H1 (cell line): ENCODE measurements around the gene GPRIN1. TPM values are rescaled to one million over a fixed set of nuclear protein-coding genes. Genes with fewer than 3 reads are reported as not detected.

ENCODE experiments used
- CTCF ChIA-PET: fragments of 300-600 bp; sonication (Branson Sonifier 250); formaldehyde crosslinking; loops from one replicate; lab custom pipeline; 2021; ENCODE audit not compliant: partially characterized antibody; lab: Charles Lee
- POLR2A ChIA-PET: fragments of 300-600 bp; sonication (Branson Sonifier 250); formaldehyde crosslinking; loops from one replicate; lab custom pipeline; 2021; ENCODE audit warnings: inconsistent platforms; ENCODE audit not compliant: partially characterized antibody; lab: Charles Lee
- DNase-seq, 2 experiments: peaks; one replicate each; pipeline versions ENCODE4 v3.0.0 to v3.0.0-alpha.2; 2010 to 2022; ENCODE audit warnings: low spot score in 2 of 2, low read depth in 1 of 2, mixed read lengths in 1 of 2
- FAIRE-seq: peaks from 2 replicates; lab custom pipeline; 2011; peaks lifted over from hg19 to GRCh38; lab: Jason Lieb, UNC
- H2AFZ ChIP-seq: 2 replicates; pipeline ENCODE4 v1.8.1; 2012; ENCODE audit warnings: low read length, inconsistent platforms
- H2AK5ac ChIP-seq: 2 replicates; pipeline ENCODE4 v1.6.1; 2013; ENCODE audit warnings: low read depth, low read length
- H2BK120ac ChIP-seq: replicated peaks from 2 replicates; pipeline ENCODE3; 2013; ENCODE audit warnings: low read depth, low read length, inconsistent platforms
- H2BK12ac ChIP-seq: 2 replicates; pipeline ENCODE4 v1.6.1; 2013; ENCODE audit warnings: low read depth, low read length
- H2BK15ac ChIP-seq: 2 replicates; pipeline ENCODE4 v1.6.1; 2013; ENCODE audit warnings: low read length
- H2BK20ac ChIP-seq: 2 replicates; pipeline ENCODE4 v1.6.1; 2013; ENCODE audit warnings: low read length
- H2BK5ac ChIP-seq: 2 replicates; pipeline ENCODE4 v1.6.1; 2013; ENCODE audit warnings: low read depth, low read length
- H3K14ac ChIP-seq: 2 replicates; pipeline ENCODE4 v1.6.1; 2013; ENCODE audit warnings: inconsistent platforms; ENCODE audit not compliant: insufficient read length
- H3K18ac ChIP-seq: 2 replicates; pipeline ENCODE4 v1.6.1; 2013; ENCODE audit warnings: low read length; ENCODE audit errors: extremely low read depth
- H3K23ac ChIP-seq: 2 replicates; pipeline ENCODE4 v1.6.1; 2013; ENCODE audit warnings: inconsistent platforms; ENCODE audit not compliant: insufficient read length
- H3K23me2 ChIP-seq: 2 replicates; pipeline ENCODE4 v1.6.1; 2013; ENCODE audit warnings: low read depth, low read length
- H3K27ac ChIP-seq: 2 replicates; pipeline ENCODE4 v1.6.1; 2011; ENCODE audit warnings: low read depth, low read length, inconsistent platforms
- H3K27me3 ChIP-seq, 4 experiments: replicated peaks in 1 of 4; 1 replicate in 1 of 4; 2 replicates in 3 of 4; pipeline versions ENCODE4 v1.6.1 to v1.8.1; 2011 to 2013; ENCODE audit warnings: low read length in 3 of 4, mild to moderate bottlenecking in 3 of 4, inconsistent platforms in 2 of 4, mixed read lengths in 2 of 4, moderate library complexity in 1 of 4; ENCODE audit not compliant: control insufficient read depth in 3 of 4, insufficient read depth in 3 of 4; ENCODE audit errors: extremely low read depth in 1 of 4
- H3K36me3 ChIP-seq, 4 experiments: 2 replicates each; pipeline versions ENCODE4 v1.6.1 to v1.8.1; 2011 to 2013; ENCODE audit warnings: mild to moderate bottlenecking in 4 of 4, low read length in 3 of 4, moderate library complexity in 2 of 4, control low read depth in 1 of 4, inconsistent platforms in 1 of 4; ENCODE audit not compliant: insufficient read depth in 4 of 4, control insufficient read depth in 2 of 4
- H3K4ac ChIP-seq: replicated peaks from 2 replicates; pipeline ENCODE3; 2013; ENCODE audit warnings: low read length, low read depth, mixed read lengths, inconsistent platforms; ENCODE audit not compliant: insufficient read length
- H3K4me1 ChIP-seq, 4 experiments: replicated peaks in 1 of 4; 1 replicate in 1 of 4; 2 replicates in 3 of 4; pipeline versions ENCODE4 v1.6.1 to v1.8.1; 2011 to 2013; ENCODE audit warnings: low read length in 3 of 4, inconsistent platforms in 2 of 4, mixed read lengths in 1 of 4; ENCODE audit not compliant: insufficient read depth in 4 of 4, control insufficient read depth in 3 of 4
- H3K4me2 ChIP-seq, 2 experiments: 2 replicates each; pipeline versions ENCODE4 v1.6.1 to v1.8.1; 2011 to 2013; ENCODE audit warnings: low read depth in 2 of 2, low read length in 2 of 2, control low read depth in 1 of 2, inconsistent platforms in 1 of 2, mild to moderate bottlenecking in 1 of 2; ENCODE audit not compliant: insufficient read depth in 1 of 2
- H3K4me3 ChIP-seq, 4 experiments: fragments of 200-600, 300-600 bp in 1 of 4; sonication (generic), shearing (Covaris generic), sonication (Bioruptor Twin) in 1 of 4; 2 replicates each; pipeline versions ENCODE4 v1.5.1 to v1.8.1; 2011 to 2016; ENCODE audit warnings: low read length in 4 of 4, low read depth in 3 of 4, control low read depth in 2 of 4, inconsistent platforms in 2 of 4, mild to moderate bottlenecking in 2 of 4, mixed read lengths in 1 of 4, moderate library complexity in 1 of 4; ENCODE audit not compliant: insufficient read depth in 2 of 4; ENCODE audit errors: extremely low read depth in 1 of 4
- H3K56ac ChIP-seq: replicated peaks from 2 replicates; pipeline ENCODE3; 2013; ENCODE audit warnings: low read depth, mild to moderate bottlenecking, mixed read lengths, low read length, inconsistent platforms; ENCODE audit not compliant: insufficient read length
- H3K79me1 ChIP-seq: 2 replicates; pipeline ENCODE4 v1.6.1; 2013; ENCODE audit warnings: low read depth, low read length, control low read depth
- H3K79me2 ChIP-seq, 2 experiments: 2 replicates each; pipeline versions ENCODE4 v1.6.1 to v1.8.1; 2012 to 2013; ENCODE audit warnings: low read length in 2 of 2, mild to moderate bottlenecking in 2 of 2, inconsistent platforms in 1 of 2; ENCODE audit not compliant: insufficient read depth in 2 of 2, control insufficient read depth in 1 of 2
- H3K9ac ChIP-seq, 4 experiments: replicated peaks in 1 of 4; 1 replicate in 1 of 4; 2 replicates in 3 of 4; pipeline versions ENCODE4 v1.6.1 to v1.8.1; 2011 to 2013; ENCODE audit warnings: low read depth in 3 of 4, low read length in 3 of 4, control low read depth in 2 of 4, mild to moderate bottlenecking in 2 of 4, moderate library complexity in 2 of 4, inconsistent platforms in 1 of 4; ENCODE audit errors: extremely low read depth in 1 of 4
- H3K9me3 ChIP-seq, 2 experiments: 2 replicates each; pipeline versions ENCODE4 v1.6.1 to v1.8.1; 2012 to 2013; ENCODE audit warnings: mild to moderate bottlenecking in 2 of 2, moderate library complexity in 2 of 2, control low read depth in 1 of 2, inconsistent platforms in 1 of 2, low read depth in 1 of 2, low read length in 1 of 2, mixed read lengths in 1 of 2; ENCODE audit not compliant: insufficient read depth in 2 of 2
- H4K20me1 ChIP-seq, 2 experiments: replicated peaks in 1 of 2; 2 replicates each; pipeline versions ENCODE3 to v1.8.1; 2011 to 2013; ENCODE audit warnings: inconsistent platforms in 2 of 2, low read length in 2 of 2, mild to moderate bottlenecking in 1 of 2; ENCODE audit not compliant: insufficient read depth in 2 of 2, control insufficient read depth in 1 of 2
- H4K5ac ChIP-seq: 2 replicates; pipeline ENCODE4 v1.6.1; 2013; ENCODE audit warnings: low read length, low read depth, mixed read lengths, inconsistent platforms; ENCODE audit not compliant: insufficient read length
- H4K8ac ChIP-seq: 2 replicates; pipeline ENCODE4 v1.8.0; 2013; ENCODE audit warnings: mild to moderate bottlenecking, moderate library complexity, low read length, inconsistent platforms; ENCODE audit not compliant: insufficient read depth; ENCODE audit errors: extremely low read depth
- H4K91ac ChIP-seq: replicated peaks from 2 replicates; pipeline ENCODE3; 2013; ENCODE audit warnings: low read length, mixed read lengths, inconsistent platforms; ENCODE audit not compliant: insufficient read length
- CBX5 ChIP-seq: fragments of 300-800, 300-1000 bp; sonication (generic); IDR thresholded peaks from 2 replicates; pipeline ENCODE4 v1.7.1; 2016; ENCODE audit warnings: antibody characterized with exemption, low read length, low read depth
- CTBP2 ChIP-seq: IDR thresholded peaks from 2 replicates; pipeline ENCODE4 v1.7.0; 2011; ENCODE audit warnings: borderline replicate concordance, mild to moderate bottlenecking, moderate library complexity, mixed read lengths, low read length; ENCODE audit not compliant: insufficient read depth, insufficient read length
- GABPA ChIP-seq: IDR thresholded peaks from 2 replicates; pipeline ENCODE4 v1.6.1; 2011; ENCODE audit warnings: mild to moderate bottlenecking, low read length, moderate library complexity, borderline replicate concordance; ENCODE audit not compliant: insufficient read depth
- HDAC2 ChIP-seq, 2 experiments: fragments of 300-600 bp in 1 of 2; sonication (generic) in 1 of 2; IDR thresholded peaks; 2 replicates each; pipeline ENCODE4 v1.6.1; 2011 to 2012; ENCODE audit warnings: low read depth in 2 of 2, low read length in 2 of 2, mild to moderate bottlenecking in 2 of 2, moderate library complexity in 2 of 2, borderline replicate concordance in 1 of 2, inconsistent platforms in 1 of 2
- KDM5A ChIP-seq: fragments of 200-600 bp; IDR thresholded peaks from 2 replicates; pipeline ENCODE4 v1.7.1; 2012; ENCODE audit warnings: mild to moderate bottlenecking, low read length, inconsistent platforms, mixed read lengths
- POU5F1 ChIP-seq: IDR thresholded peaks from 2 replicates; pipeline ENCODE4 v1.6.1; 2011; ENCODE audit warnings: low read depth, mild to moderate bottlenecking, low read length, moderate library complexity
- RAD21 ChIP-seq, 2 experiments: IDR thresholded peaks in 1 of 2; conservative IDR thresholded peaks in 1 of 2; 2 replicates each; pipeline ENCODE4 v1.6.1; 2011; ENCODE audit warnings: low read depth in 2 of 2, low read length in 2 of 2, improper control_type of control experiment in 1 of 2, inconsistent platforms in 1 of 2, mild to moderate bottlenecking in 1 of 2, moderate library complexity in 1 of 2
- SIX5 ChIP-seq: IDR thresholded peaks from 2 replicates; pipeline ENCODE4 v1.6.1; 2011; ENCODE audit warnings: mild to moderate bottlenecking, low read depth, low read length
- TBP ChIP-seq: IDR thresholded peaks from 2 replicates; pipeline ENCODE4 v1.6.1; 2011; ENCODE audit warnings: low read depth, low read length, improper control_type of control experiment
- WGBS, 2 experiments: shearing (Covaris generic) in 1 of 2; methylation state at CpG; one replicate each; pipeline versions ENCODE4 v1.1.6 to v1.1.7; 2013 to 2015; ENCODE audit warnings: low lambda C conversion rate in 2 of 2, mixed read lengths in 2 of 2, inconsistent platforms in 1 of 2, low coverage in 1 of 2, missing lambda C conversion rate in 1 of 2; ENCODE audit not compliant: insufficient replicate concordance in 2 of 2, insufficient coverage in 1 of 2, insufficient read length in 1 of 2; ENCODE audit errors: extremely low coverage in 1 of 2, missing lambda C conversion rate in 1 of 2; 5-methylcytosine and 5-hydroxymethylcytosine counted together
- polyA plus RNA-seq, 7 experiments: library from polyadenylated mRNA; depleted of rRNA in 3 of 7; stranded (reverse) in 5 of 7; unstranded in 2 of 7; fragments of >200 nt in 5 of 7; fragments of 200-250 nt in 2 of 7; gene quantifications; 1 replicate in 5 of 7; 2 replicates in 1 of 7; 4 replicates in 1 of 7; pipeline versions ENCODE4 v1.2.1 to v1.2.3, GENCODE V29; 2011 to 2013; ENCODE audit warnings: missing spikeins in 2 of 7, mixed read lengths in 2 of 7
- total RNA-seq: library from RNA; stranded (reverse); fragmentation: NEBNext Ultra II Directional; extraction: Animal tissue kit (Norgen Biotek cat#: 25700); gene quantifications from 2 replicates; pipeline ENCODE4 v1.2.1, GENCODE V29; 2021
- TF ChIP-seq, protein P1 (sequence below): IDR thresholded peaks from 2 replicates; pipeline ENCODE4 v1.6.1; 2012; ENCODE audit warnings: inconsistent platforms

GPRIN1 gene
- total and polyA plus RNA-seq, 2 of the 8 experiments (the other 6 are each of a cell fraction or from before 2014, with no cell fraction given) = 3.3 to 12.0 TPM

DNA sequence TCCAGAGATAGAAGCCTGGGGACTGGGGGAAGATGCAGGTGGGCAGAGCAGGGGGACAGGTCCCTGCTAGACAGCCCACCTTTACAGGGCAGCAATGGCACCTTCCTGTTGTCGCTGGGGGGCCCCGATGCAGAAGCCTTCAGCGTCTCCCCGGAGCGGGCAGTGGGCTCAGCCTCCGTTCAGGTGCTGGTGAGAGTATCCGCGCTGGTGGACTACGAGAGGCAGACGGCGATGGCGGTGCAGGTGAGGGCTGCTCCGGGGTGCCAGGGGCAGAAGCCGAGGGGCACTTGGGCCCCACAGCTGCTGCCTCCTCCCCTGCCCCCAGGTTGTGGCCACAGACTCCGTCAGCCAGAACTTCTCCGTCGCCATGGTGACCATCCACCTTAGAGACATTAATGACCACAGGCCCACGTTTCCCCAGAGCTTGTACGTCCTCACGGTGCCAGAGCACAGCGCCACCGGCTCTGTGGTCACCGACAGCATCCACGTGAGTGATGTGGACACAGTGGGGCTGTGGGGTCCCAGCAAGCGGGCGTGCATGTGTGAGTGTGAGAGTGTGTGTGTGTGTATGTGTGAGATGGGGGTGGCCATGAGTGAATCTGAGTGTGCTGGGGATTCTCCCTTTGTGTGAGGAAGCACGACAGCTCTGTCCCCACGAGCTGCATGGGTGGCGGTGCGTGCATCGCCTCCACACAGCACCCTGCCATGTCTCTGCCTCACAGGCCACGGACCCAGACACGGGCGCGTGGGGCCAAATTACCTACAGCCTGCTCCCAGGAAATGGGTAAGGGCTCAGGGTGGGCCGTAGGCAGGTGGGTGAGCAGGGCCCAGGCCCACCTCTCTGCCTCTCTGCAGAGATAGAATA is 32.4 kb downstream of the GPRIN1 start:
- Histone ChIP-seq H3K27me3 (peaks cover 0 to 2% (median 0%) of the 10 kb centered on the region in 4 experiments; a peak in 2 of 7 replicates), H3K23ac (no peak overlapping the region), H4K8ac (no peak overlapping the region), H2AK5ac (no peak overlapping the region), H3K18ac (no peak overlapping the region), H3K9ac (no peak overlapping the region), H2BK12ac (0 out of 2 replicates have a peak overlapping the region, but pooled peaks have one; percentile 19), H3K36me3 (no peaks in the 10 kb centered on the region), H3K56ac (no peak overlapping the region), H3K4me1 (peaks cover 0 to 2% (median under 1%) of the 10 kb centered on the region in 4 experiments; a peak in 1 of 7 replicates), H2BK5ac (no peak overlapping the region), H3K14ac (no peak overlapping the region), H3K79me2 (no peaks in the 10 kb centered on the region), H2AFZ (no peak overlapping the region), H2BK120ac (no peak overlapping the region), H3K4me2 (no peak overlapping the region), H2BK20ac (no peak overlapping the region), H4K5ac (no peak overlapping the region), H3K9me3 (no peaks in the 10 kb centered on the region), H3K79me1 (no peaks in the 10 kb centered on the region), H2BK15ac (peak overlapping the region; percentile 19; the same call in 1 of the 2 replicates), H3K27ac (no peak overlapping the region), H4K20me1 (no peaks in the 10 kb centered on the region), H4K91ac (no peak overlapping the region), H3K23me2 (no peaks in the 10 kb centered on the region), H3K4ac (no peak overlapping the region), H3K4me3 (no peak overlapping the region)
- ChIA-PET POLR2A (interaction anchor here (0.9 to 1.7 kb wide), 5 partner anchors 20 to 189 kb away, joined by 4 read pairs; partner anchors contain the start of genes HIGD2A, NOP16 and RNF44), CTCF (interaction anchor here (0.5 to 4.2 kb wide), 22 partner anchors 10 to 269 kb away, joined by 3 to 27 read pairs (median 6); partner anchors contain the start of genes CDHR2, EIF4E1B, RNF44 and SNCB)
- FAIRE-seq = no peak
- WGBS, 2 experiments = 93% methylated on average over 32 of the region's 36 CpGs; no CpG with 5 or more reads in 1 of the 2 experiments
- DNase-seq = no peak
- TF ChIP-seq CTBP2 (no peak), CBX5 (no peak), KDM5A (no peak), POU5F1 (no peak), TBP (no peak), RAD21 (IDR thresholded peaks at IDR 0.05 in 1 of 2, conservative IDR thresholded peaks at IDR 0.05 in 1 of 2; ENCODE audit: low read depth in 2 of 2, low read length in 2 of 2) (no peak), GABPA (no peak), SIX5 (no peak), HDAC2 (IDR thresholded peaks at IDR 0.05; ENCODE audit: borderline replicate concordance in 1 of 2, low read depth in 2 of 2, low read length in 2 of 2) (no peak)
- TF ChIP-seq, protein P1, sequence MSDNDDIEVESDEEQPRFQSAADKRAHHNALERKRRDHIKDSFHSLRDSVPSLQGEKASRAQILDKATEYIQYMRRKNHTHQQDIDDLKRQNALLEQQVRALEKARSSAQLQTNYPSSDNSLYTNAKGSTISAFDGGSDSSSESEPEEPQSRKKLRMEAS = no peak
